Skin of body (tissue), 2 donors: ENCODE measurements around the gene GARRE1. TPM values are rescaled to one million over a fixed set of nuclear protein-coding genes. Genes with fewer than 3 reads are reported as not detected.

Experiments used
- DNase-seq: peaks from one replicate; lab custom pipeline; 2025; lab: John Stamatoyannopoulos, UW
- total RNA-seq: library from RNA; depleted of rRNA; stranded (reverse); fragments of >200 nt; gene quantifications from one replicate; pipeline ENCODE4 v1.2.3, GENCODE V29; 2014

The GARRE1 gene
- total RNA-seq, 1 donor from 2014 or later, result 26.9 TPM

DNA sequence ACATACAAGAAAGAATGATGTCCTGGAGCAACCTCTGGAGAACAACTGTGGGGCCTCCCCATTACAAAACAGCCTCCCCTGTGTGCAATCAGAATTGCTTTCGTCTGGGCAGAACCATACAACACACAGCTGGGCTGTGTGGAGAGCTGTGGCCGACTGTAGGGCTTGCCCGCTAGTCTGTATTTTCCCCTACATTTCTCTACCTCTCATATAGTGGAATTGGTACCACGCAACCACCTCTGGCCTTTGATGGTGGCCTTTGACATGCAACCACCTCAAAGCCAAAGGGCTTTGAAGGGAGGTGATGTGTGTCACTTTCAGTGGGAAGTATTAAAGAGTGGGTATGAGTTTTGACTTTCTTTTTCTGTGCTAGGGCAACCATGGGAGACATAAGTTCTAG, 34.0 kb downstream of the GARRE1 start:
- DNase-seq, result no peak

DNA sequence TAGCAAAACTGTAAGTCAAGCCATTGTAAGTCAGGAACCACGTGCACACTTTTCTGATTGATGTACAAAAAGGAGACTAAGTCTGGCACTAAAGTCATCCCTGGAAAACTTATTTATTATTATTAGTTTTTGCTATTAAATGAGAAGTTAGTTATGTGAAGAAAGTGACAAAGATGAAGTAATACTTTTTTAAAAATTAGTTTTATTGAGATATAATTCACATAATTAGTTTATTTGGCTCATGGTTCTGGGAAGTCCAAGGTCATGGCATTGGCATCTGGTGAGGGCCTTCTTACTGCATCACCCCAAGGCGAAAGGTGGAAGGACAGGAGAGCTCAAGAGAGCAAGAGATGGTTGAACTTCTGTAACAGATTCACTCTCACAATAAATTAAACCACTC, 36.9 kb downstream of the GARRE1 start:
- no peak for DNase-seq

DNA sequence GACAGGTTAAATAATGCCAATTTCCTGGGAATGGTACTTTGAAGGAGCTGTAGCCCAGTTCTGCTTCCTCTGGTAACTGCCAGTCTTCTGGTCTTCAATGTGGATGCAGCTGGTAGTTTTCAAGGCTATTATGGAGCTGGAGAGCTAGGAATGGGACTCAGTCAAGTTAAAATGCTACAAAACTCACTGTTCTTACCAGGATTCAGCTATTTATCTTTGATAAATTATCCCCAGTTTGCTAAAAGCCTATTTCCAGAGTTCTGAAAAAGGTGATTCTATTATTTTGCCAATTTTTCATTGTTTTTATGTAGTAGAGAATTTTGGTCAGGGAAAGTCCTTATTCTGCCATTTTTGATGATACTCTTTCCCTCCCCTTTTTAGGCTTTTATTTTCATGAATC, 40.7 kb downstream of the GARRE1 start:
- no peak for DNase-seq

DNA sequence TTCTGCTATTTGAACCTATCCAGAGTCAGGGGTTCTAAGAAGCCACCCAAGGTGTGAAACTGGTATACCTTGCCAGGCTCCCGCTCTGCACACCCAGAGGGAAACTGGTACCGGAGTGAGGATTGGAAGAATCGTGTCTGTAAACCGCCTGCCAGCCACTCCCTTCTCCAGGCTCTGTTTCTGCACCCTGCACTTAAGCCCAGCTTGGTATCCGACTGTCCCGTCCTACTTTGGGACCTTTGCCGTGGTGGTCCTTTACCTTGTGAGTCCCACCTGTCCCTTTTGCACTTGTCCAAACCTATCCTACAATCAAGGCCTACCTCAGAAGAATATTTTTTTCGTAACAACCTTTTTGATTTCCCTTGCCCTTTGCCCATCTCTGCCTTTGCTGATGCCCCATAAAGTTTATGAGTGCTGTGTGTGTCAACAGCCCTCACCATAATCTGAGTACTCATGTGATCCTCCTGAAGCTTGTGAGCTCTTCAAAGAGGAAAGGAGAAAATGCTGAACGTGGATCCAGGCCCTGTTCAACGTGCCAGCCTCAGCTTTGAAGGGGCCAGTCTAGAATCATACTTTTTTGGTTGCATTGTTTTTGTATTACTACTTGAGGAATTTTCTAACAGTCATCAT, 44.7 kb downstream of the GARRE1 start:
- no peak for DNase-seq

DNA sequence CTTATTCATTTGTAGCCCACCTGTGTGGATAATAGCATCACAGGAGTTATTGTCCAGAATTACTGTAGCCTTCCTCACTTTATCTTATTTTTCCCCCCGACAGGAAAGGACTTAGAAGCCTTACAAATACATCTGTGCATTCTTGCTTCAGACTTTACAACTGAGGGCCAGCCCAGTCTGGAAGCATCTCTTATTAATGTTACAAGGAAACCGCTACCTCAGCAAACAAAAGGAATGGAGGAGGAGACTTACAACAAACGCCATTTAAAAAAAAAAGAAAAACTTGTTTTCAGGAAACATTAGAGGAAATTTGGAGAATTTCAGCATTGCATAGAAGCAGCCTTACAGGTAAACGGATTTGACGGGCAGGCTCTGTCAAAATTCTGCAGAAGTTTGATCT, 45.2 kb downstream of the GARRE1 start:
- DNase-seq, result no peak

DNA sequence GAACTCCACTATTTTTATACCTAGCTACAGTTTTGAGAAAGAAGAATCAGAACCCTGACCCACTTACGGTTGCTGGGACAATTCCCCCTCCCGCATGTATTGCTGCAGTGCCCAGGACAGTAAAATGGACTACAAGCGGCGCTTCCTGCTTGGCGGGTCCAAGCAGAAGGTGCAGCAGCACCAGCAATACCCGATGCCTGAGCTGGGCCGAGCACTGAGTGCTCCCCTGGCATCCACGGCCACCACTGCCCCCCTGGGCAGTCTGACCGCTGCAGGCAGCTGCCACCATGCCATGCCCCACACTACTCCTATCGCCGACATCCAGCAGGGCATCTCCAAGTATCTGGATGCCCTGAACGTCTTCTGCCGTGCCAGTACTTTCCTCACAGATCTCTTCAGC, 46.0 kb downstream of the GARRE1 start:
- DNase-seq, result no peak

DNA sequence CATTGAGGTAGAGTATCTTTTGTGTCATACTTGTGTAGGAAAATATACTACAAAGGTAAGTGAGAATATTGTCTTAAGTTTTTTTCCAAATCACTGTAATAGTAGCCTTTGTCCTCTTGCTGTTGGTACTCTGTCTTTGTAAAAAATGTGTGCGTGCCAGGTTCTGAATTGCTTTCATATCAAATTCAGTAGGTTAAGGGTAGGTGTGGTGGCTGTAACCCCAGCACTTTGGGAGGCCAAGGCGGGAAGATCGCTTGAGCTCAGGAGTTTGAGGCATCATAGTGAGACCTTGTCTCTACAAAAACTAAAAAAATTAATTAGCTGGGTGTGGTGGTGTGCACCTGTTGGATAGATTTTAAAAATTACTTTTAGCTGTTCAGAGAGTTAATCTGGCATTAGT, 46.6 kb downstream of the GARRE1 start:
- DNase-seq, result no peak

Other genes with a start within 250 kb of the GARRE1 start
- 111 TPM for gene LSM14A, start 82.0 kb upstream of the GARRE1 start, total RNA-seq
- 75.1 TPM for gene GPI, start 110.6 kb downstream of the GARRE1 start, total RNA-seq
- gene PDCD2L, start 149.8 kb downstream of the GARRE1 start, total RNA-seq, result 8.8 TPM
- gene UBA2, start 173.8 kb downstream of the GARRE1 start, total RNA-seq, result 111 TPM
- 14.4 TPM for gene WTIP, start 227.2 kb downstream of the GARRE1 start, total RNA-seq